HG03159 (cell line): Measurements from ENCODE around the gene TEX36.
A peak's percentile ranks its signal among the peaks of the same experiment; 100 is the strongest.
"Not testable (repeated sequence)": the region's sequence is repeated elsewhere in the genome, so short reads cannot be mapped to it uniquely, and the experiment has no call there.

Experiments used
- ATAC-seq: cut with Tn5 transposase; IDR thresholded peaks from one replicate; pipeline ENCODE4 v1.9.1; 2021; ENCODE audit warnings: mild to moderate bottlenecking, moderate library complexity; ENCODE audit not compliant: unreplicated experiment

The TEX36 gene

GRCh38 chr10:125692601-125693523 is 9.9 kb upstream of the TEX36 start:
- no peak for ATAC-seq

GRCh38 chr10:125692196-125692595 is 9.2 kb upstream of the TEX36 start:
- no peak for ATAC-seq

GRCh38 chr10:125691160-125691981 is 8.4 kb upstream of the TEX36 start:
- peak; percentile 40 for ATAC-seq

DNA sequence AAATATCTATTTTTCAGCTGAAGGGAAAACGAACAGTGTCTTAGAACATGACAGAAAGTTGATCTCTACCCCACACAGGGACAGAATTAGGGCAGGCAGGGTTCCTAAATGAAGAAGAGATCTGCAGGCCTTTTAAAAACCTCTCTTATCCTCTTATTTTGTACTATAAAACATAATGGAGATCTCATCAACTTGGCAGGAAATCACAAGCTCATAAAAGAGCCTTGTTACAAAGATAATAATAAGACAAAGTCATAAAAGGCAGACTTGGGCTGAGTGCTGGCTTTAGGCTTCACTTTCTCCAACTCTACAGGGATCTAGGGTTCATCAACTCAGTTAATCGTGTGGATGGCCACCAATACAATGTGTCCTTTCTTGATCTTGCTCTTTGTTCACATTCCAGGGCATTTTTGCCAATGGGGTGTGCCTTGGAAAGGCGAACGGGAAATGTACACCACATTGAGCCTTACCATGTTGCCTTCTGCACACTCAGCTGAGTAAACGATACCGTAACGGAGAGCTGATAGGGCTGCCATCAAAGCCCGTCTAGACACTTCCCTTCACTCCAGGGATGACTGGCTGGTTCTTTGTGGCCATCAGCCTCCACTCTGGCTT is 7.1 kb upstream of the TEX36 start:
- no peak for ATAC-seq

- ATAC-seq = no peak
Observed at GRCh38 chr10:125687507-125688185, 4.7 kb upstream of the TEX36 start.

- ATAC-seq = no peak
Observed at GRCh38 chr10:125684581-125684980, 1.6 kb upstream of the TEX36 start.

- ATAC-seq = no peak
Observed at GRCh38 chr10:125683821-125684220, 858 bp upstream of the TEX36 start.

DNA sequence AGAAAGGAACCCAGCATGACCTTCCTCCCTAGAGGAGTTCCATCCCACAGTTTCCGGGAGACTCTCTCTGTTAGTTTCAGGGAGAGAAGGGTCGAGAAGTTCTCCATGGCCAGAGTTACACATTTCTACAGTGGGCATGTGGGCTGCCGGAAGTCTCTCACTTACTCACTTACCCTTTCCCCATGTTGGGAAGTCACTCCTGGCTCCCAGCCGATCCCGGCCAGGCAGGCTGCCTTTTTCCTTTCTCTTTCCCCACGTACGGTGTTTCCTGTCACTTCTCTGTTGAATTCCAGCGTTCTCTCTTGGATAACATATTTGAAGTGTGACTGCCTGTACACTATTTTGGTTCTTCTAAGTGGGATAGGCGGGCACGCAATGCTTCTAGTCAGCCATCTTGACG is 3.5 kb downstream of the TEX36 start:
- ATAC-seq = no peak

GRCh38 chr10:125672884-125673283 is 10.1 kb downstream of the TEX36 start:
- no peak for ATAC-seq

DNA sequence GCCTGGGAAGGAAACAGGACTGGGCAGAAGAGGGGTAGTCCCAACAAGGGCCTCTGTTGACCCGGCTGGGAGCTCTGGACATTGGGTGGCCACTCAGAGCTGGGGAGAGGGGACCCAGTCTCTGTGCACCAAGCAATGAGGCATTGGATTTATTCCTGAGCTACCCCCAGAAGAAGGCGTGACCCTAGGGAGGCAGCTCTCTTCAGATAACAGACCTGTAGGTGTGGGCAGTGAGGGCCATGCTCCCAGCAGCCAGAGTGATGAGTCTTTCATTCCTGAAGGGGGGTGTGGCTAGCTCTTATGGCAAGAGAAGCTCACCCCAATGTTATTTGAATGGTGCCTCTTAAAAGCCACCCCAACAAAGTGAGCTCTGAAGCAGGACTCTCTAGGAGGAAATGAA is 20.4 kb downstream of the TEX36 start:
- no peak for ATAC-seq

GRCh38 chr10:125661941-125662515 is 20.9 kb downstream of the TEX36 start:
- no peak for ATAC-seq

GRCh38 chr10:125661431-125661940 is 21.5 kb downstream of the TEX36 start:
- no peak for ATAC-seq

DNA sequence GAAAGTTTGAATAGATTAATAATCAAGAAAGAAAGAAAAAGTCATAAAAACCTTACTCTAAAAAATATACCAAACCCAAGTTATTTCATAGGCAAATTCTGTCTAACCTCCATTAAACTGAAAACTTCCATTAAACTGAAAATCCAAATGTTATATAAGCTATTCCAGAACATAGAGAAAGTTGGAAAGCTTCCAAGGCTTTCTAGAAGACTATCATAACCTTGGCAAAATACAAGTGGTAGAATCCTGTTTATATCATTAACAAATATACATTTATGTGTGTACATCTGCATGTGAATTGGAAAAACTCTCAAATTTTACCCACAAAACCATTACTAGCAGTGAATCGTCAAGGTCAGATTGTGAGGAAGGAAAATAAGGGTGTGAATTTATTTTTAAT is 23.9 kb downstream of the TEX36 start:
- ATAC-seq = no peak

GRCh38 chr10:125656523-125656922 is 26.4 kb downstream of the TEX36 start:
- no peak for ATAC-seq

DNA sequence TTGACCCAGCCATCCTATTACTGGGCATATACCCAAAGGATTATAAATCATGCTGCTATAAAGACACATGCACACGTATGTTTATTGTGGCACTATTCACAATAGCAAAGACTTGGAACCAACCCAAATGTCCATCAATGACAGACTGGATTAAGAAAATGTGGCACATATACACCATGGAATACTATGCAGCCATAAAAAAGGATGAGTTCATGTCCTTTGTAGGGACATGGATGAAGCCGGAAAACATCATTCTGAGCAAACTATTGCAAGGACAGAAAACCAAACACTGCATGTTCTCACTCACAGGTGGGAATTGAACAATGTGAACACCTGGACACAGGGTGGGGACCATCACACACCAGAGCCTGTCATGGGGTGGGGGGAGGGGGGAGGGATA is 29.9 kb downstream of the TEX36 start:
- not testable (repeated sequence) for ATAC-seq

- no peak for ATAC-seq
Observed at GRCh38 chr10:125646311-125646710, 36.7 kb downstream of the TEX36 start.

GRCh38 chr10:125641398-125641797 is 41.6 kb downstream of the TEX36 start:
- ATAC-seq = no peak

GRCh38 chr10:125640653-125641052 is 42.3 kb downstream of the TEX36 start:
- ATAC-seq = no peak

DNA sequence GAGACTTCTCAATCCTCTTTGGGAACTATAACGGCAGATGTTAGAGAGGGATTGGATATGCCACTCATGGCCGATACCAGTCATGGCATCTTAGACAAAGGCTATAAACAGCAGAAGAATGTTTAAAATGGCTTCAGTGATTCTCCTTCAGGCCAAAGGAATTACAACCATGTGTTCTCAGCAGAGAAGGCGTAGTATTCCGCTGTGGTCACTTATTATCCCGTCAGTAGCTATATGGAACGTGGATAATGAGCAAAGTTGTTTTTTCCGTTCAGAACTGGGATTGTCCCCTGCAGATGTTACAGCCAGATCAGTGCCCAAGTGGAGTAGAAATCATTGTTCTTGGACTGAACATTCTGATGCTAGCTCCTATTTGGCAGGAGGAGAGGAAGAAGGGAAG is 43.1 kb downstream of the TEX36 start:
- no peak for ATAC-seq

DNA sequence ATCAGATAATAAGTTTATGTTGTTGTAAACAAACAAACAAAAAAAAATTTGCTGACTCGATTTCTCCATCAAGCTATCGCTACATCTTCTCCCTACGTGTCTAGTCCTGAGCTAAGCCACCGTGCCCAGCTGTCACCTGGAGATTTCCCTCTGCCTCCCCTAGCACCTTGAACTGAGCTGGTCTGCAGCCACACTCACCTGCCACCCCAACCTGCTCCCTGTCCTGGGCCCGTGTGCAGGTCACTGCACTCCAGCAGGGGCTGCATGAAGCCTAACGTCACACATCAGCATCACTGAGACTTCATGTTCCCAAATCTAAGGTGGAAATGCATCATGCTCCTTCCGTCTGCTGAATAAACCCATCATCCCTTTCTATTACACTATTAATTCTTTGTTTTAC is 44.4 kb downstream of the TEX36 start:
- ATAC-seq = no peak
